ENCODE results near the gene PARD3B. TPM values are rescaled to one million over a fixed set of nuclear protein-coding genes. Genes with fewer than 3 reads are reported as not detected.

Gene PARD3B
- total RNA-seq, 1 donor from 2014 or later, result not detected

DNA sequence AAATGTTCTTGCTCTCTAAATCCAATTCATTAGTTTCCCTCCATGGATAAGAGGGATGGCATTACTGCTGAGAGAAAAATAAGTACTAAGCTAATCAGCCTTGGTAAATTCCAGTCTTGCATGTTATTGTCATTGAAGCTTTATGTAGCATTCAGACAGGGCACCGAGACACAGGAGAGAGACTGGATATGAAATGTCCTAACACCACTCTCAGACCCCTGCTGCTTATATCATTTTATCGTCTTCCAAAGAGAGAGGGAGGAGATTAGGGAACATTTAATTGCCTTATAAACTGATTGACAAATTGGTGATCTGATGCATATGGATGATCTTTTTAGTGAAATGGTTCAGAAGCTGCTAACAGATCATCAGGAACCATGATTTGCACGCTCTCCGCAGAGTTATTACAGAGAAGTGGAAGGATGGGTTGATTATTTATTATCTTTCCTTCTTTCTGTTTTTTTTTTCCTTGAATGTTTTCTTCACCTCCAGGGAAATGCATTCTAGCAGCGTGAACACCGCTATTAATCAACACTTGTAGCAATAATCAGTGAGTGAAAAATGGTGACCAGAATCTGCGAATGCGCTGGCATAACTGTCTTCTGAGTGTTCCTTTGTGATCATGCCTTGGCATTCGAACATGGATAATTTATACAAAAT, 986.3 kb downstream of the PARD3B start:
- TF ChIP-seq, protein P1, sequence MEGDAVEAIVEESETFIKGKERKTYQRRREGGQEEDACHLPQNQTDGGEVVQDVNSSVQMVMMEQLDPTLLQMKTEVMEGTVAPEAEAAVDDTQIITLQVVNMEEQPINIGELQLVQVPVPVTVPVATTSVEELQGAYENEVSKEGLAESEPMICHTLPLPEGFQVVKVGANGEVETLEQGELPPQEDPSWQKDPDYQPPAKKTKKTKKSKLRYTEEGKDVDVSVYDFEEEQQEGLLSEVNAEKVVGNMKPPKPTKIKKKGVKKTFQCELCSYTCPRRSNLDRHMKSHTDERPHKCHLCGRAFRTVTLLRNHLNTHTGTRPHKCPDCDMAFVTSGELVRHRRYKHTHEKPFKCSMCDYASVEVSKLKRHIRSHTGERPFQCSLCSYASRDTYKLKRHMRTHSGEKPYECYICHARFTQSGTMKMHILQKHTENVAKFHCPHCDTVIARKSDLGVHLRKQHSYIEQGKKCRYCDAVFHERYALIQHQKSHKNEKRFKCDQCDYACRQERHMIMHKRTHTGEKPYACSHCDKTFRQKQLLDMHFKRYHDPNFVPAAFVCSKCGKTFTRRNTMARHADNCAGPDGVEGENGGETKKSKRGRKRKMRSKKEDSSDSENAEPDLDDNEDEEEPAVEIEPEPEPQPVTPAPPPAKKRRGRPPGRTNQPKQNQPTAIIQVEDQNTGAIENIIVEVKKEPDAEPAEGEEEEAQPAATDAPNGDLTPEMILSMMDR (IDR thresholded peaks at IDR 0.05), result no peak
- Mint-ChIP-seq H3K36me3 (ENCODE audit: low read depth) (no peaks in the 10 kb centered on the region), H3K4me1 (peaks cover 4% of the 10 kb centered on the region), H3K4me3 (no peak overlapping the region), H3K27ac (no peak overlapping the region), H3K27me3 (peaks cover 12% of the 10 kb centered on the region), H3K9me3 (no peaks in the 10 kb centered on the region)
- ATAC-seq (ENCODE audit: low read depth), result no peak
- POLR2A ChIA-PET, result no interaction called here
- no peak for DNase-seq
- intact Hi-C loops (cut with micrococcal nuclease), result no loop called here
- CTCF ChIA-PET, result no interaction called here

DNA sequence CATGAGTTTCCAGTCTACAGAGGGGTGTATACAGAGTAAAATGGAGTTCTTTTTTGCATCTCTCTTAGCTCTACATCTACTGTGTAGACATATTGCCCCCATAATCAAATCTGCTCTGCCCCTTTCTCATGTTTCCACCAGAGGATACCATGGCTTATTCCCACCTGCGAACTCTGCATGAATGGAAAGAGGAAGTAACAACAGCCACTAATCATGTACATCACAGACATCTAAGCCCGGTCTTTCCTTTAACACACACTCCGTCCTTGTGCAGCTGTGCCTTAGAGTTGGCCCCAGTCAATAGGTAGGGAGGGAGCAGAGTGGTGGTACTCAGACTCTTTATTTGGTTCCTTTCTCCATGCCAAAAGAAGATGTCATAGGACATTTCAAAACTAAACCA, 989.7 kb downstream of the PARD3B start:
- POLR2A ChIA-PET, result no interaction called here
- intact Hi-C loops (cut with micrococcal nuclease), result no loop called here
- CTCF ChIA-PET, result no interaction called here
- H3K9me3 Mint-ChIP-seq, result no peaks in the 10 kb centered on the region
- peaks cover 12% of the 10 kb centered on the region for H3K27me3 Mint-ChIP-seq
- ATAC-seq (ENCODE audit: low read depth) (no peak), DNase-seq (no peak)
- TF ChIP-seq, protein P1 (IDR thresholded peaks at IDR 0.05), result no peak
- H3K4me3 Mint-ChIP-seq, result no peak overlapping the region
- H3K36me3 Mint-ChIP-seq (ENCODE audit: low read depth), result no peaks in the 10 kb centered on the region
- H3K27ac Mint-ChIP-seq, result no peak overlapping the region
- peaks cover 7% of the 10 kb centered on the region for H3K4me1 Mint-ChIP-seq

DNA sequence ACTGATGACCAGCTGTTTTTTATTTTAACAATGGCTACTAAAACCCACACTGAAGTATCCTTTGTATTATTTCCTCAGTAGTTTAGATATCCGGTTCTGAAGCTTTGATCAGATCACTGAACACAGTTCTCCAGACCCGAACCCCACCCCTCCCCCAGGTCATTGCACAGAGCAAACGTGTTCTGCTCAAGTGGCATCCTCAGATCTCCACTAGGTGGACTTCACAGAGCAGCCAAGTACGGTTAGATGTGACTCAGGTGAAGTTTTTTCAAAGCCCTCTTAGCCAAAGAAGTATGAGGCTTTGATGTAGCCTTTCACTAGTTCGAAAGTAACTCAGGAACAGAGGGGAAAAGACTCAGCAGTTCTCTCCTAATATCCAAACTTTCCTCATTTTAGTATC, 994.3 kb downstream of the PARD3B start:
- H3K9me3 Mint-ChIP-seq, result no peaks in the 10 kb centered on the region
- peaks cover 21% of the 10 kb centered on the region for H3K4me1 Mint-ChIP-seq
- no peaks in the 10 kb centered on the region for H3K36me3 Mint-ChIP-seq (ENCODE audit: low read depth)
- H3K4me3 Mint-ChIP-seq, result no peak overlapping the region
- intact Hi-C loops (cut with micrococcal nuclease), result no loop called here
- POLR2A ChIA-PET, result no interaction called here
- no peak overlapping the region for H3K27ac Mint-ChIP-seq
- CTCF ChIA-PET, result no interaction called here
- TF ChIP-seq, protein P1 (IDR thresholded peaks at IDR 0.05), result no peak
- no peaks in the 10 kb centered on the region for H3K27me3 Mint-ChIP-seq
- DNase-seq (no peak), ATAC-seq (ENCODE audit: low read depth) (no peak)

DNA sequence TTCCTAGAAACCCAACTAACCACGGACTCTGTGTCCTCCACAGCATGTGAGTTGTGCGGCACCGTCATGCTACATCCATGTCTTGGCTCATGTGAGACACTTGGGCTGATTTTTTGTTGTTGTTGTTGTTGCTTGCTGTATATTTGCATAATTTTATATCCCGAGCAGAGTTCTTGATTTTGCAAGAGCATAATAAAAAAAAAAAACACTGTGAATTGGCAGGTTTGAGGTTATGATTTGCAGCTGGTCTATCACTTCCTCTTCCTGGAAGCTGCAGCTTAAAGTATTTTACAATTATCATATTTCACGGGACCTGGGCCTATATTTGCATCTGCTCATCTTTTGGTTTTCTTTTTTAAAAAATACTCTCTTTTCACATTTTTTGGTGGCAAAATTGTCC, 994.8 kb downstream of the PARD3B start:
- intact Hi-C loops (cut with micrococcal nuclease), result no loop called here
- Mint-ChIP-seq H3K36me3 (ENCODE audit: low read depth) (no peaks in the 10 kb centered on the region), H3K27ac (no peak overlapping the region), H3K27me3 (no peaks in the 10 kb centered on the region), H3K4me1 (peaks cover 19% of the 10 kb centered on the region), H3K4me3 (no peak overlapping the region), H3K9me3 (no peaks in the 10 kb centered on the region)
- ATAC-seq (ENCODE audit: low read depth) (no peak), DNase-seq (no peak)
- ChIA-PET POLR2A (no interaction called here), CTCF (no interaction called here)
- TF ChIP-seq, protein P1 (IDR thresholded peaks at IDR 0.05), result no peak

DNA sequence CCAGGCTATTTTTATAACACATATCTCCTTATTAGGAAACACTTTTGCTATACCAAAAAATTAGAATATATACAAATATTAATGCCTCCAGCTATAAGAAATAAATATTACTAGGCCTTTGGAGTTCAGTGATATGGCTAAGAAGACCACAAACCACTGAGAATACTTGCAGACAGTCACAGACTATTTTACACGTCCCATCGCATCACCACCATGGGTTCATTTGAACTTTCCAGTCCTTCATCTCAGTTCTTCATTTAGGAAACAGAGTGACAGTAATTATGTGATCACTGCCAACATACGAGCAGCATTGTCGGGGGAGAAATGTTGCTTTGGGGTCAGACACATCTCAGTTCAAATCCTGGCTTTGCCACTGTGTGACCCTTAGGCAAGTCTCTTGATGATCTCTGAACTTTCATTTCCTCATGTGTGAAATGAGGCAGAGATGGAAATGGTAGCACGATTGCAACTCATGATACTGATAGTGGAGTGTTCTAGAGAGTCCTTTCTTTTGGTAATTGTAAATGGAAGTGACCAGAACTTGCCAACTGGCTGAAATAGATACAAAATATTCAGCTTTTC, 998.1 kb downstream of the PARD3B start:
- DNase-seq, result no peak
- intact Hi-C loops (cut with micrococcal nuclease), result no loop called here
- ChIA-PET CTCF (interaction anchor here (1.3 kb wide), 1 partner anchor 132 kb away, joined by 3 read pairs; no protein-coding TSS in a partner anchor), POLR2A (no interaction called here)
- no peaks in the 10 kb centered on the region for H3K27me3 Mint-ChIP-seq
- peaks cover 16% of the 10 kb centered on the region for H3K4me1 Mint-ChIP-seq
- H3K9me3 Mint-ChIP-seq, result no peaks in the 10 kb centered on the region
- H3K27ac Mint-ChIP-seq, result no peak overlapping the region
- no peak overlapping the region for H3K4me3 Mint-ChIP-seq
- peak; percentile 47 for ATAC-seq (ENCODE audit: low read depth)
- TF ChIP-seq, protein P1 (IDR thresholded peaks at IDR 0.05), result no peak
- H3K36me3 Mint-ChIP-seq (ENCODE audit: low read depth), result no peaks in the 10 kb centered on the region

Data from activated B cell treated with CpG ODN at 0.5 μM for 24 hours (primary cell).